Endodermal cell (in vitro differentiated cells): ENCODE data around the gene UBAP1L. TPM values are rescaled to one million over a fixed set of nuclear protein-coding genes. Genes with fewer than 3 reads are reported as not detected.
A peak's percentile ranks its signal among the peaks of the same experiment; 100 is the strongest.

Experiments
- DNase-seq: peaks from one replicate; pipeline ENCODE4 v3.0.0-alpha.2; 2017
- H3K27ac ChIP-seq: 2 replicates; pipeline ENCODE4 v1.5.1; 2013; ENCODE audit warnings: mild to moderate bottlenecking, low read depth, low read length, moderate library complexity
- H3K27me3 ChIP-seq: 2 replicates; pipeline ENCODE4 v1.6.1; 2013; ENCODE audit warnings: mild to moderate bottlenecking, low read length, moderate library complexity; ENCODE audit not compliant: insufficient read depth, control insufficient read depth, poor library complexity, severe bottlenecking
- H3K36me3 ChIP-seq: 2 replicates; pipeline ENCODE4 v1.7.0; 2013; ENCODE audit warnings: mild to moderate bottlenecking, low read length, moderate library complexity; ENCODE audit not compliant: control insufficient read depth, insufficient read depth
- H3K4me1 ChIP-seq: one replicate; pipeline ENCODE4 v1.7.0; 2013; ENCODE audit warnings: low read length; ENCODE audit not compliant: control insufficient read depth, insufficient read depth
- H3K4me3 ChIP-seq: 2 replicates; pipeline ENCODE4 v1.5.1; 2013; ENCODE audit warnings: mild to moderate bottlenecking, low read length, moderate library complexity
- H3K9ac ChIP-seq: 2 replicates; pipeline ENCODE4 v1.6.1; 2013; ENCODE audit warnings: mild to moderate bottlenecking, low read length, moderate library complexity; ENCODE audit not compliant: poor library complexity, severe bottlenecking; ENCODE audit errors: extremely low read depth
- H3K9me3 ChIP-seq: 2 replicates; pipeline ENCODE4 v1.6.1; 2013; ENCODE audit warnings: mild to moderate bottlenecking, low read length, moderate library complexity; ENCODE audit not compliant: control insufficient read depth
- H3K27ac Mint-ChIP-seq: 2 replicates; pipeline ENCODE4 v1.8.0; 2020; ENCODE audit warnings: mixed read lengths
- H3K27me3 Mint-ChIP-seq: 2 replicates; pipeline ENCODE4 v1.8.0; 2021; ENCODE audit warnings: mild to moderate bottlenecking, mixed read lengths; ENCODE audit not compliant: insufficient read depth
- H3K36me3 Mint-ChIP-seq: 2 replicates; pipeline ENCODE4 v1.8.0; 2020; ENCODE audit warnings: low read depth, mixed read lengths
- H3K4me1 Mint-ChIP-seq: 2 replicates; pipeline ENCODE4 v1.8.0; 2020; ENCODE audit warnings: mixed read lengths
- H3K4me3 Mint-ChIP-seq: 2 replicates; pipeline ENCODE4 v1.8.0; 2020; ENCODE audit warnings: mild to moderate bottlenecking, moderate library complexity, mixed read lengths
- H3K9me3 Mint-ChIP-seq: 2 replicates; pipeline ENCODE4 v1.8.0; 2020; ENCODE audit warnings: mild to moderate bottlenecking, mixed read lengths
- CTCF ChIP-seq: fragments of 200-600 bp; sonication (generic); conservative IDR thresholded peaks from 2 replicates; pipeline ENCODE4 v1.5.0; 2021; ENCODE audit warnings: antibody characterized with exemption, mild to moderate bottlenecking
- WGBS, 2 experiments: methylation state at CpG; one replicate each; pipeline versions ENCODE4 v1.1.5 to v1.1.7; 2013; ENCODE audit warnings: missing lambda C conversion rate in 2 of 2, mixed read lengths in 1 of 2; ENCODE audit not compliant: insufficient coverage in 1 of 2, insufficient read length in 1 of 2; 5-methylcytosine and 5-hydroxymethylcytosine counted together
- total RNA-seq, 2 donors: library from RNA; stranded (reverse); fragmentation: NEBNext Ultra II Directional in 1 of 2; extraction: Animal tissue kit (Norgen Biotek cat#: 25700) in 1 of 2; gene quantifications; 2 replicates in 1 of 2; 3 replicates in 1 of 2; pipeline ENCODE4 v1.2.1, GENCODE V29; 2021

Gene UBAP1L
- total RNA-seq, 2 donors from 2014 or later = 3.4 to 4.2 TPM

GRCh38 chr15:65069779-65070546 is 45.0 kb downstream of the UBAP1L start:
- H3K4me1 ChIP-seq = peaks cover 7% of the 10 kb centered on the region
- peaks cover 4% of the 10 kb centered on the region for H3K9me3 Mint-ChIP-seq
- no peak overlapping the region for H3K4me3 ChIP-seq
- no peak overlapping the region for H3K9ac ChIP-seq
- H3K27me3 ChIP-seq = no peaks in the 10 kb centered on the region
- H3K36me3 Mint-ChIP-seq = peaks cover 5% of the 10 kb centered on the region
- peaks cover 8% of the 10 kb centered on the region for H3K36me3 ChIP-seq
- H3K4me3 Mint-ChIP-seq = no peak overlapping the region
- peaks cover 5% of the 10 kb centered on the region for H3K9me3 ChIP-seq
- 96% methylated on average over 4 to 5 of the region's 5 CpGs for WGBS, 2 experiments
- H3K27me3 Mint-ChIP-seq = no peaks in the 10 kb centered on the region
- H3K27ac ChIP-seq = no peak overlapping the region
- DNase-seq = peak; percentile 24
- H3K4me1 Mint-ChIP-seq = peaks cover 26% of the 10 kb centered on the region
- H3K27ac Mint-ChIP-seq = no peak overlapping the region
- TF ChIP-seq CTCF = no peak

- H3K9ac ChIP-seq = no peak overlapping the region
- peaks cover 5% of the 10 kb centered on the region for H3K9me3 ChIP-seq
- Mint-ChIP-seq H3K4me1 (peaks cover 27% of the 10 kb centered on the region), H3K4me3 (no peak overlapping the region), H3K27me3 (no peaks in the 10 kb centered on the region), H3K36me3 (peaks cover 7% of the 10 kb centered on the region), H3K9me3 (peaks cover 4% of the 10 kb centered on the region), H3K27ac (no peak overlapping the region)
- no peak overlapping the region for H3K27ac ChIP-seq
- 97% methylated on average over 1 of the region's 1 CpG; no CpG with 5 or more reads in 1 of the 2 experiments for WGBS, 2 experiments
- DNase-seq = no peak
- peaks cover 8% of the 10 kb centered on the region for H3K4me1 ChIP-seq
- H3K27me3 ChIP-seq = no peaks in the 10 kb centered on the region
- peaks cover 16% of the 10 kb centered on the region for H3K36me3 ChIP-seq
- H3K4me3 ChIP-seq = no peak overlapping the region
- TF ChIP-seq CTCF = no peak
Observed at GRCh38 chr15:65069179-65069578, 45.8 kb downstream of the UBAP1L start.

- H3K36me3 ChIP-seq = peaks cover 23% of the 10 kb centered on the region
- peaks cover 5% of the 10 kb centered on the region for H3K9me3 ChIP-seq
- peak overlapping the region; percentile 89 for H3K27ac Mint-ChIP-seq
- peaks cover 10% of the 10 kb centered on the region for H3K36me3 Mint-ChIP-seq
- DNase-seq = no peak
- TF ChIP-seq CTCF = no peak
- H3K4me3 ChIP-seq = peak overlapping the region; percentile 89
- peaks cover 8% of the 10 kb centered on the region for H3K4me1 ChIP-seq
- peak overlapping the region; percentile 88 for H3K9ac ChIP-seq
- H3K27ac ChIP-seq = no peak overlapping the region
- no peaks in the 10 kb centered on the region for H3K27me3 Mint-ChIP-seq
- peaks cover 3% of the 10 kb centered on the region for H3K9me3 Mint-ChIP-seq
- H3K27me3 ChIP-seq = no peaks in the 10 kb centered on the region
- WGBS, 2 experiments = 56 to 69% methylated on average over 1 to 3 of the region's 3 CpGs
- peaks cover 27% of the 10 kb centered on the region for H3K4me1 Mint-ChIP-seq
- H3K4me3 Mint-ChIP-seq = peak overlapping the region; percentile 90
Observed at GRCh38 chr15:65068403-65068788, 46.6 kb downstream of the UBAP1L start.
